NCI-H146 treated with DMSO at 0.1 percent for 48 hours (cell line): ENCODE data around the gene YIPF1.
"Not testable (repeated sequence)": the region's sequence is repeated elsewhere in the genome, so short reads cannot be mapped to it uniquely, and the experiment has no call there.

Experiments used
- DNase-seq: peaks from one replicate; lab custom pipeline; 2025; ENCODE audit not compliant: unreplicated experiment; lab: John Stamatoyannopoulos, UW

YIPF1 gene

GRCh38 chr1:53895421-53895820 is 5.8 kb upstream of the YIPF1 start:
- DNase-seq, result no peak

GRCh38 chr1:53894644-53895043 is 5.0 kb upstream of the YIPF1 start:
- no peak for DNase-seq

- no peak for DNase-seq
These were observed 4.5 kb upstream of the YIPF1 start, which contains the start of gene DIO1 for GRCh38 chr1:53893999-53894636. DIO1 (plus strand) TSS chr1:53894187; CDS start chr1:53894211, 24 bp downstream.

GRCh38 chr1:53892911-53893310 is 3.3 kb upstream of the YIPF1 start:
- DNase-seq, result no peak

GRCh38 chr1:53891678-53892077 is 2.1 kb upstream of the YIPF1 start:
- DNase-seq, result no peak

GRCh38 chr1:53891018-53891417 is 1.4 kb upstream of the YIPF1 start:
- no peak for DNase-seq

- DNase-seq, result no peak
These were observed 935 bp upstream of the YIPF1 start for GRCh38 chr1:53890522-53890941.

GRCh38 chr1:53888681-53889080 is 916 bp downstream of the YIPF1 start:
- DNase-seq, result no peak

- not testable (repeated sequence) for DNase-seq
These were observed 6.0 kb downstream of the YIPF1 start for GRCh38 chr1:53883600-53883999.

- DNase-seq, result not testable (repeated sequence)
These were observed 7.7 kb downstream of the YIPF1 start for GRCh38 chr1:53881853-53882252.

- DNase-seq, result peak; percentile 17
These were observed 11.0 kb downstream of the YIPF1 start for GRCh38 chr1:53878492-53879105.

- not testable (repeated sequence) for DNase-seq
These were observed 14.4 kb downstream of the YIPF1 start for GRCh38 chr1:53875150-53875549.

GRCh38 chr1:53871773-53872484 is 17.7 kb downstream of the YIPF1 start:
- DNase-seq, result no peak

GRCh38 chr1:53871221-53871620 is 18.4 kb downstream of the YIPF1 start:
- no peak for DNase-seq

GRCh38 chr1:53869454-53870117 is 20.0 kb downstream of the YIPF1 start:
- no peak for DNase-seq

GRCh38 chr1:53868565-53868964 is 21.0 kb downstream of the YIPF1 start:
- DNase-seq, result no peak

- no peak for DNase-seq
These were observed 27.1 kb downstream of the YIPF1 start for GRCh38 chr1:53862507-53862906.

GRCh38 chr1:53860967-53861411 is 28.6 kb downstream of the YIPF1 start:
- DNase-seq, result peak; percentile 32

- no peak for DNase-seq
These were observed 37.9 kb downstream of the YIPF1 start for GRCh38 chr1:53851571-53852285.

GRCh38 chr1:53850082-53850673 is 39.4 kb downstream of the YIPF1 start:
- no peak for DNase-seq
